Parathyroid adenoma (tissue), 2 donors: ENCODE data around the gene CYP24A1.
"Not testable (repeated sequence)": the region's sequence is repeated elsewhere in the genome, so short reads cannot be mapped to it uniquely, and the experiment has no call there.

Experiments used
- H2AFZ ChIP-seq: fragments of 300-600 bp; sonication (generic); one replicate; pipeline ENCODE4 v1.7.0; 2017; ENCODE audit warnings: antibody characterized with exemption, mild to moderate bottlenecking
- H3K27ac ChIP-seq: fragments of 300-600 bp; sonication (generic); one replicate; pipeline ENCODE4 v1.7.0; 2017
- H3K27me3 ChIP-seq: fragments of 300-600 bp; sonication (generic); one replicate; pipeline ENCODE4 v1.7.0; 2017; ENCODE audit warnings: low read length; ENCODE audit not compliant: control insufficient read depth, insufficient read depth
- H3K36me3 ChIP-seq: fragments of 300-600 bp; sonication (generic); one replicate; pipeline ENCODE4 v1.7.0; 2017; ENCODE audit warnings: low read length; ENCODE audit not compliant: control insufficient read depth, insufficient read depth
- H3K4me1 ChIP-seq: fragments of 300-600 bp; sonication (generic); one replicate; pipeline ENCODE4 v1.7.0; 2017; ENCODE audit warnings: control low read depth
- H3K4me2 ChIP-seq: fragments of 300-600 bp; sonication (generic); one replicate; pipeline ENCODE4 v1.7.0; 2017; ENCODE audit warnings: low read length
- H3K4me3 ChIP-seq: fragments of 300-600 bp; sonication (generic); one replicate; pipeline ENCODE4 v1.7.0; 2017; ENCODE audit warnings: low read depth, low read length
- H3K79me2 ChIP-seq: fragments of 300-600 bp; sonication (generic); one replicate; pipeline ENCODE4 v1.7.0; 2017; ENCODE audit warnings: control low read depth
- H3K9ac ChIP-seq: fragments of 300-600 bp; sonication (generic); one replicate; pipeline ENCODE4 v1.7.0; 2017; ENCODE audit warnings: mild to moderate bottlenecking
- H3K9me3 ChIP-seq: fragments of 300-600 bp; sonication (generic); one replicate; pipeline ENCODE4 v1.7.0; 2017; ENCODE audit warnings: low read length; ENCODE audit not compliant: control insufficient read depth
- TF ChIP-seq, protein P1 (sequence below): fragments of 300-600 bp; sonication (generic); IDR thresholded peaks from one replicate; pipeline ENCODE4 v1.7.0; 2017; ENCODE audit warnings: antibody characterized with exemption, mild to moderate bottlenecking
- donor health status: primary hyperparathyroidism.

CYP24A1 gene

DNA sequence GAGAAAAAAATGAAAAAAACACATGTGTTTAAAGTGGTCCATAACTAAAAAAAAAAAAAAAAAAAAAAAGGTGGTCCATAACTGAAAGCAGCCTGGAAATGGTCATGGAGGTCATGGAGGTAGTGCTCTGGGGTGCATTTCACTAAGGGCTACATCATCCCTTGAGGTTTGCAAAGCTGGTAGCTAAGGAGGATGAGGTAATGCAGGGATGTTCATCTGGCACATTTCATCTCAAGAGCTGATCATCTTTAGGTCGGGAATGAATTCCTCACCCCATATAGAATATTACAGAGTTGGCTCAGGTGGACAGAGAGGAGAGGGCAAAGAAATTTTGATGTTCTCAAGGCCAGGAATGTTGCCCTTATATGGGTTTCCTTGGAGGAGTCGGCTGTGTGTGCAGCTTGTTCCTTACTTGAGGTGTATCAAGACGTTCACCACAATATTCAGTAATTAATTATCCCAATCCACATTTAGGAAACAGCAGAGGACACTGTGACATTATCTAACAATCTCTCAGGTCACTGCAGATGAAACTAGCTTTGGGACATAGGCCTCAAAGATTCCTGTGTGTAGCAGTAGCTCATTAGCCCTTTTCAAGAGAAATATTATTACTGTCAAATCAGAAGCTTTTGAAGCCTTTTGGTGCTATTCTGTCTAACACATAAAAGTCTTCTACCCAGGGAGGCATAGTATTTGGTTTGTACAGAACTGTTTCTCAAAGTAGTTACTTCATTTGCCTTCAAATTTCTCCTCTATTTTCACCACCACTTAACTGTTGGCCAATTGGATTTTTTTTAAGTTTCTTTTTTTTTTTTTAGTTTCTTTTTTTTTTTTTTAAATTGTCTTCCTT is 46.8 kb downstream of the CYP24A1 start:
- Histone ChIP-seq H3K27me3 (no peaks in the 10 kb centered on the region), H3K9me3 (no peaks in the 10 kb centered on the region), H3K4me1 (peaks cover 3% of the 10 kb centered on the region), H3K27ac (no peak overlapping the region), H3K36me3 (no peaks in the 10 kb centered on the region), H2AFZ (no peak overlapping the region), H3K9ac (no peak overlapping the region), H3K4me3 (no peak overlapping the region), H3K79me2 (no peaks in the 10 kb centered on the region), H3K4me2 (no peak overlapping the region)
- TF ChIP-seq, protein P1, sequence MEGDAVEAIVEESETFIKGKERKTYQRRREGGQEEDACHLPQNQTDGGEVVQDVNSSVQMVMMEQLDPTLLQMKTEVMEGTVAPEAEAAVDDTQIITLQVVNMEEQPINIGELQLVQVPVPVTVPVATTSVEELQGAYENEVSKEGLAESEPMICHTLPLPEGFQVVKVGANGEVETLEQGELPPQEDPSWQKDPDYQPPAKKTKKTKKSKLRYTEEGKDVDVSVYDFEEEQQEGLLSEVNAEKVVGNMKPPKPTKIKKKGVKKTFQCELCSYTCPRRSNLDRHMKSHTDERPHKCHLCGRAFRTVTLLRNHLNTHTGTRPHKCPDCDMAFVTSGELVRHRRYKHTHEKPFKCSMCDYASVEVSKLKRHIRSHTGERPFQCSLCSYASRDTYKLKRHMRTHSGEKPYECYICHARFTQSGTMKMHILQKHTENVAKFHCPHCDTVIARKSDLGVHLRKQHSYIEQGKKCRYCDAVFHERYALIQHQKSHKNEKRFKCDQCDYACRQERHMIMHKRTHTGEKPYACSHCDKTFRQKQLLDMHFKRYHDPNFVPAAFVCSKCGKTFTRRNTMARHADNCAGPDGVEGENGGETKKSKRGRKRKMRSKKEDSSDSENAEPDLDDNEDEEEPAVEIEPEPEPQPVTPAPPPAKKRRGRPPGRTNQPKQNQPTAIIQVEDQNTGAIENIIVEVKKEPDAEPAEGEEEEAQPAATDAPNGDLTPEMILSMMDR, result no peak

DNA sequence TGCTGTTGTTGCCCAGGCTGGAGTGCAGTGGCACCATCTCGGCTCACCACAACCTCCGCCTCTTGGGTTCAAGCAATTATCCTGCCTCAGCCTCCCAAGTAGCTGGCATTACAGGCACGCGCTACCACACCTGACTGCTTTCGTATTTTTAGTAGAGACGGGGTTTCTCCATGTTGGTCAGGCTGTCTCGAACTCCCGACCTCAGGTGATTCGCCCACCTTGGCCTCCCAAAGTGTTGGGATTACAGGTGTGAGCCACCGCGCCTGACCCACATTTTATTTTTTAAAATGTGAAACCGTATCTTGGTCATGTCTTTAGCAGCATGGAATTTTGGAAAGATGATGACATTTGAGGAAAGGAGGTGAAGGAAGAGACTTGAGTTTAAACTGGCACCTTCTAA is 47.5 kb downstream of the CYP24A1 start:
- not testable (repeated sequence) for H2AFZ ChIP-seq, H3K27ac ChIP-seq, H3K27me3 ChIP-seq, H3K4me2 ChIP-seq, H3K36me3 ChIP-seq, H3K4me3 ChIP-seq, H3K9ac ChIP-seq, H3K79me2 ChIP-seq, H3K4me1 ChIP-seq, H3K9me3 ChIP-seq

DNA sequence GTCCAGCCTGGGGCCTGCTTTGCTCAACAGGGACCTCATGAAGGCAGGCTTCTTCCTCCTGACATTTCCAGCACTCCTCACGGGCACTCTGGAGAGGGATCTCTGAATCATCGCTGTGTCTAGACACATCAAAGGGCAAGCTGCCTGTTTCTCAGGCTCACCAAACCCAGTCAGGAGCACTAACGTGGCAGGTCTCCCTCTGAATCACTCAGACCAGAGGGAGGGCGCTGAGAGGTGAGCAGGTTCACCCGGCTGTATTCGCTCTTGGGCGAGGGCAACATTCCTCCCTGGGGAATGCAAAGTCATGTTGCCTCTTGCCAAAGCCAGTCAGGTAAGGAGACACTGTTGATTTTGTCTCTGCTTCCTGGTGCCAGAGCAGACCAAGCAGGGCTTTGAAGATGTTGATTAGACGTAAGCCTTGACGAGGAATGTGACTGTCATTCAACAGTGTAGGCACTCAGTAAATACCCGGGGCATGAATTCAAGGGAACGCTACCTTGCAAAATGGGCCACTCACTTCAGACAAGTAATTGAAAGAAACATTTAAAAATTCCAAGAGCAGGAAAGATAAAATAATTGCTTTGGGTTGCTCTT is 50.1 kb downstream of the CYP24A1 start:
- Histone ChIP-seq H3K4me3 (no peak overlapping the region), H3K79me2 (no peaks in the 10 kb centered on the region), H2AFZ (peak overlapping the region; percentile 63), H3K4me1 (peaks cover 3% of the 10 kb centered on the region), H3K27me3 (no peaks in the 10 kb centered on the region), H3K27ac (no peak overlapping the region), H3K9ac (no peak overlapping the region), H3K9me3 (no peaks in the 10 kb centered on the region), H3K36me3 (no peaks in the 10 kb centered on the region), H3K4me2 (no peak overlapping the region)
- TF ChIP-seq, protein P1, result no peak

DNA sequence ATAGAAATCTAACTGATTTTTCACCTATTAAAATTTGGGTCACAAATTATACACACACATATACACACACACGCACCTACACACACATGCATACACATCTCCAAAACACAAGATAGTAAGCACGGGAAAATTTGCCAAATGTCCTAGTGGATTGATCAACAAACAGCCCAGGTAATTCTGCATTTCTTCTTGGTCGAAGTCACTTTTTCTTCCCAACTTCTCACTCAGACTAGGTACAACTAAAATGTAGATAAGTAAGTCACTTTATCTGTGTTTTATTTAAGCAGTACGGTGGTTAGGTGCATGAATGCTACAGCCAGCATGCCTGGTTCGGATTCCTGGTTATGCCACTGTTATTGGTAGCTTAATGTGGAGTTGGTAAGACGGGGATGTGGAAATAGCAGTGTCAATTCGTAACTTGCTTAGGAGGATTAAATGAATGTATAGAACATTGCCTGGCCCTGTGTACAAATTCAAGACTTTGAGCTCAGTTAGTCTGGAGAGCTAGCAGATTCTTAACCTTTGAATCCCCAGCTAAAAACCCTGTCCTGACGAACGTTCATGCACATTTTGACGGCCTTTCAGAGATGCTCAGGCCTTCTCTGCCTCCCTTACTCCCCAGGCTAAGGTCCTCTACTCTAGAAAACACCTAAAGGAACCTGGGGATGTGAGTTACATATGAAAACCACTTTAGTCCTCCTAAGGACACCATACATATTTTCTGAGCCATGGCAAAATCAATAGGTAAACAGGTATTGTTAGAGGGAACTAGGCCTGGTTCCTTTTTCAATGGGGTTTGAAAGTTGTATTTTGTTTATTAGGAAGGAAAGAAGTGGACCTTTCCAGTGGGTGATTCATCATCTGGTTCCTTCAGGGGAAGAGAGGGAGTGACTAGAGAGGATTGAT is 50.9 kb downstream of the CYP24A1 start:
- Histone ChIP-seq H3K36me3 (no peaks in the 10 kb centered on the region), H3K79me2 (no peaks in the 10 kb centered on the region)
- TF ChIP-seq, protein P1, result no peak

DNA sequence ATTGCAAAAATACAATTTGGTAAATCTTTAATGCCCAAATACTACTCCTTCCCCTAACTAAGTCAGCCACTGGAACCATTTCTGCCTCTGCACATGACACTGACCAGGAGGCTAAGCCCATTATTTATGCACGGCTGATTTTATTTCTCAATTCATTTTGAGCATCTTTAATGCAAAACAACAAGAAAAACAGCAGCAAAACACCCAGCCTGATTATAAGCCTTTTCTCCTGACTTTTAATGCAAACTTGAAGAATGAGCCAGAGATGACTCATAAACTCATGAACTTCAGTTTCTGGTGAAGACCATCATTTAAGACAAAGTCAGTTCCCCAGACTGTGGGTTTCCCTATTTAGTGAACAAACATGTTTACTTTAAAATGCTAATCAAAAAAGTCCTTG is 51.6 kb downstream of the CYP24A1 start:
- H3K9me3 ChIP-seq, result no peaks in the 10 kb centered on the region
- H3K4me3 ChIP-seq, result no peak overlapping the region
- H3K4me2 ChIP-seq, result no peak overlapping the region
- H3K36me3 ChIP-seq, result no peaks in the 10 kb centered on the region
- H3K4me1 ChIP-seq, result peaks cover 3% of the 10 kb centered on the region
- no peaks in the 10 kb centered on the region for H3K79me2 ChIP-seq
- H3K27me3 ChIP-seq, result no peaks in the 10 kb centered on the region
- H2AFZ ChIP-seq, result no peak overlapping the region
- TF ChIP-seq, protein P1, result no peak
- no peak overlapping the region for H3K9ac ChIP-seq
- no peak overlapping the region for H3K27ac ChIP-seq

More for the DNA sequence above, 50.9 kb downstream of the CYP24A1 start:
- H3K4me3 ChIP-seq, result no peak overlapping the region
- peaks cover 3% of the 10 kb centered on the region for H3K4me1 ChIP-seq
- H3K27me3 ChIP-seq, result no peaks in the 10 kb centered on the region
- no peak overlapping the region for H3K4me2 ChIP-seq
- H3K9ac ChIP-seq, result no peak overlapping the region
- no peak overlapping the region for H3K27ac ChIP-seq
- H3K9me3 ChIP-seq, result no peaks in the 10 kb centered on the region
- H2AFZ ChIP-seq, result peak overlapping the region; percentile 63
